GM19023 (cell line): ENCODE measurements around the gene RCCD1.

ENCODE experiments used
- ATAC-seq: cut with Tn5 transposase; IDR thresholded peaks from one replicate; pipeline ENCODE4 v1.9.1; 2021; ENCODE audit warnings: mild to moderate bottlenecking, moderate library complexity; ENCODE audit not compliant: unreplicated experiment

The RCCD1 gene

GRCh38 chr15:90942354-90943120 lies 12.1 kb upstream of the RCCD1 start:
- no peak for ATAC-seq

GRCh38 chr15:90945091-90945490 lies 9.6 kb upstream of the RCCD1 start:
- no peak for ATAC-seq

- no peak for ATAC-seq
These were observed 8.1 kb upstream of the RCCD1 start for GRCh38 chr15:90946538-90946937.

GRCh38 chr15:90946941-90947576 lies 7.6 kb upstream of the RCCD1 start:
- no peak for ATAC-seq

- no peak for ATAC-seq
These were observed 6.9 kb upstream of the RCCD1 start for GRCh38 chr15:90947577-90948357.

GRCh38 chr15:90948506-90948905 lies 6.2 kb upstream of the RCCD1 start:
- ATAC-seq, result no peak

GRCh38 chr15:90949979-90950675 lies 4.6 kb upstream of the RCCD1 start:
- no peak for ATAC-seq

- no peak for ATAC-seq
These were observed 4.0 kb upstream of the RCCD1 start for GRCh38 chr15:90950676-90951075.

- ATAC-seq, result no peak
These were observed 1.6 kb upstream of the RCCD1 start for GRCh38 chr15:90952901-90953677.

- ATAC-seq, result no peak
These were observed 555 bp upstream of the RCCD1 start for GRCh38 chr15:90953947-90954711.

GRCh38 chr15:90955624-90956273 lies 1.1 kb downstream of the RCCD1 start:
- ATAC-seq, result no peak

GRCh38 chr15:90956274-90957030 lies 1.8 kb downstream of the RCCD1 start:
- ATAC-seq, result no peak

- ATAC-seq, result no peak
These were observed 2.5 kb downstream of the RCCD1 start for GRCh38 chr15:90957031-90957790.

GRCh38 chr15:90957791-90958190 lies 3.1 kb downstream of the RCCD1 start:
- ATAC-seq, result no peak

GRCh38 chr15:90959028-90959595 lies 4.4 kb downstream of the RCCD1 start:
- no peak for ATAC-seq

GRCh38 chr15:90959894-90960293 lies 5.2 kb downstream of the RCCD1 start:
- no peak for ATAC-seq

GRCh38 chr15:90960298-90961091 lies 5.8 kb downstream of the RCCD1 start:
- no peak for ATAC-seq
